ES-I3 (cell line): Measurements from ENCODE around the gene MUC6.

Experiments used
- H3K36me3 ChIP-seq: 2 replicates; pipeline ENCODE4 v1.6.1; 2013; ENCODE audit warnings: mild to moderate bottlenecking, low read length, control low read depth, moderate library complexity; ENCODE audit not compliant: insufficient read depth
- H3K4me1 ChIP-seq: 2 replicates; pipeline ENCODE4 v1.6.1; 2013; ENCODE audit warnings: mild to moderate bottlenecking, control low read depth, low read length; ENCODE audit not compliant: insufficient read depth
- H3K9ac ChIP-seq: 2 replicates; pipeline ENCODE4 v1.6.1; 2013; ENCODE audit warnings: low read depth, mild to moderate bottlenecking, low read length, moderate library complexity
- H3K9me3 ChIP-seq: 2 replicates; pipeline ENCODE4 v1.6.1; 2013; ENCODE audit warnings: mild to moderate bottlenecking, low read length, moderate library complexity; ENCODE audit not compliant: control insufficient read depth, insufficient read depth

The MUC6 gene

GRCh38 chr11:1076061-1076665, 39.6 kb upstream of the MUC6 start:
- Histone ChIP-seq H3K9ac (no peak overlapping the region), H3K9me3 (no peaks in the 10 kb centered on the region), H3K36me3 (no peaks in the 10 kb centered on the region), H3K4me1 (peaks cover 7% of the 10 kb centered on the region; the same call in 1 of the 2 replicates)

- Histone ChIP-seq H3K9ac (no peak overlapping the region), H3K4me1 (peaks cover 7% of the 10 kb centered on the region; the same call in 1 of the 2 replicates), H3K36me3 (no peaks in the 10 kb centered on the region), H3K9me3 (no peaks in the 10 kb centered on the region)
Observed at GRCh38 chr11:1075341-1075911, 38.9 kb upstream of the MUC6 start.

GRCh38 chr11:1074244-1075221, 38.0 kb upstream of the MUC6 start, which contains the start of gene MUC2:
Gene MUC2 (plus strand): TSS chr11:1074874.
- Histone ChIP-seq H3K36me3 (no peaks in the 10 kb centered on the region), H3K9ac (no peak within 1 kb of the TSS), H3K4me1 (peaks cover 7% of the 10 kb centered on the region; the same call in 1 of the 2 replicates), H3K9me3 (no peaks in the 10 kb centered on the region)

GRCh38 chr11:1073851-1074243, 37.3 kb upstream of the MUC6 start:
- Histone ChIP-seq H3K4me1 (peaks cover 7% of the 10 kb centered on the region; the same call in 1 of the 2 replicates), H3K9me3 (no peaks in the 10 kb centered on the region), H3K9ac (no peak overlapping the region), H3K36me3 (no peaks in the 10 kb centered on the region)

- H3K9ac ChIP-seq: no peak overlapping the region
- no peaks in the 10 kb centered on the region for H3K9me3 ChIP-seq
- no peaks in the 10 kb centered on the region for H3K36me3 ChIP-seq
- H3K4me1 ChIP-seq: peaks cover 7% of the 10 kb centered on the region; the same call in 1 of the 2 replicates
Observed at GRCh38 chr11:1073261-1073724, 36.8 kb upstream of the MUC6 start.

- no peak overlapping the region for H3K9ac ChIP-seq
Observed at GRCh38 chr11:1072821-1073231, 36.3 kb upstream of the MUC6 start.

GRCh38 chr11:1072116-1072820, 35.8 kb upstream of the MUC6 start:
- H3K9me3 ChIP-seq: no peaks in the 10 kb centered on the region
- no peaks in the 10 kb centered on the region for H3K36me3 ChIP-seq
- peaks cover 7% of the 10 kb centered on the region; the same call in 1 of the 2 replicates for H3K4me1 ChIP-seq
- H3K9ac ChIP-seq: no peak overlapping the region

More at GRCh38 chr11:1072821-1073231, 36.3 kb upstream of the MUC6 start:
- Histone ChIP-seq H3K9me3 (no peaks in the 10 kb centered on the region), H3K4me1 (peaks cover 7% of the 10 kb centered on the region; the same call in 1 of the 2 replicates), H3K36me3 (no peaks in the 10 kb centered on the region)

- no peak overlapping the region for H3K9ac ChIP-seq
- no peaks in the 10 kb centered on the region for H3K36me3 ChIP-seq
Observed at GRCh38 chr11:1071571-1072115, 35.1 kb upstream of the MUC6 start.

GRCh38 chr11:1070594-1071462, 34.3 kb upstream of the MUC6 start:
- no peaks in the 10 kb centered on the region for H3K36me3 ChIP-seq
- H3K9me3 ChIP-seq: no peaks in the 10 kb centered on the region
- no peak overlapping the region for H3K9ac ChIP-seq
- H3K4me1 ChIP-seq: peaks cover 7% of the 10 kb centered on the region; the same call in 1 of the 2 replicates

More at GRCh38 chr11:1071571-1072115, 35.1 kb upstream of the MUC6 start:
- H3K9me3 ChIP-seq: no peaks in the 10 kb centered on the region
- H3K4me1 ChIP-seq: peaks cover 7% of the 10 kb centered on the region; the same call in 1 of the 2 replicates

- Histone ChIP-seq H3K9ac (no peak overlapping the region), H3K36me3 (no peaks in the 10 kb centered on the region), H3K4me1 (peaks cover 7% of the 10 kb centered on the region; the same call in 1 of the 2 replicates), H3K9me3 (no peaks in the 10 kb centered on the region)
Observed at GRCh38 chr11:1069740-1070139, 33.2 kb upstream of the MUC6 start.

GRCh38 chr11:1067812-1068496, 31.4 kb upstream of the MUC6 start:
- Histone ChIP-seq H3K9me3 (no peaks in the 10 kb centered on the region; the same call in 1 of the 2 replicates), H3K4me1 (no peaks in the 10 kb centered on the region; the same call in 1 of the 2 replicates), H3K9ac (no peak overlapping the region), H3K36me3 (no peaks in the 10 kb centered on the region)

GRCh38 chr11:1064167-1064566, 27.6 kb upstream of the MUC6 start:
- Histone ChIP-seq H3K4me1 (no peaks in the 10 kb centered on the region), H3K36me3 (no peaks in the 10 kb centered on the region), H3K9me3 (no peaks in the 10 kb centered on the region; the same call in 1 of the 2 replicates), H3K9ac (no peak overlapping the region)
